Activated CD8-positive, alpha-beta memory T cell treated with anti-CD3 and anti-CD28 coated beads, Interleukin-2, amount 10 ng/mL, durations not matched to agents 7 days and 5 days (primary cell): ENCODE results near the gene METTL4. TPM values are rescaled to one million over a fixed set of nuclear protein-coding genes. Genes with fewer than 3 reads are reported as not detected.

Experiments
- ATAC-seq: fragments of 150-1000 bp; cut with Tn5 transposase; one replicate; pipeline ENCODE4 v1.10.0; 2021; ENCODE audit warnings: moderate library complexity
- CTCF ChIA-PET: fragments of 350-600 bp; sonication (Branson Sonifier 250); formaldehyde crosslinking; loops from one replicate; lab custom pipeline; 2021; ENCODE audit warnings: antibody characterized with exemption; lab: Charles Lee
- DNase-seq: peaks from one replicate; pipeline ENCODE4 v3.0.0-alpha.2; 2020
- H3K27ac Mint-ChIP-seq: one replicate; pipeline ENCODE4 v1.8.0; 2021; ENCODE audit warnings: mild to moderate bottlenecking, mixed read lengths
- H3K27me3 Mint-ChIP-seq: one replicate; pipeline ENCODE4 v1.8.0; 2021; ENCODE audit warnings: mixed read lengths
- H3K36me3 Mint-ChIP-seq: one replicate; pipeline ENCODE4 v1.8.0; 2021; ENCODE audit warnings: mild to moderate bottlenecking, mixed read lengths
- H3K4me1 Mint-ChIP-seq: one replicate; pipeline ENCODE4 v1.8.0; 2021; ENCODE audit warnings: mixed read lengths
- H3K4me3 Mint-ChIP-seq: one replicate; pipeline ENCODE4 v1.8.0; 2021; ENCODE audit warnings: mild to moderate bottlenecking, moderate library complexity, mixed read lengths
- H3K9me3 Mint-ChIP-seq: one replicate; pipeline ENCODE4 v1.8.0; 2022; ENCODE audit warnings: low read depth, mixed read lengths
- total RNA-seq, 2 experiments: library from RNA; stranded (reverse); gene quantifications; one replicate each; pipeline ENCODE4 v1.2.3, GENCODE V29; 2021

The METTL4 gene
- total RNA-seq, 2 experiments from 2014 or later = 20.9 to 25.3 TPM

DNA sequence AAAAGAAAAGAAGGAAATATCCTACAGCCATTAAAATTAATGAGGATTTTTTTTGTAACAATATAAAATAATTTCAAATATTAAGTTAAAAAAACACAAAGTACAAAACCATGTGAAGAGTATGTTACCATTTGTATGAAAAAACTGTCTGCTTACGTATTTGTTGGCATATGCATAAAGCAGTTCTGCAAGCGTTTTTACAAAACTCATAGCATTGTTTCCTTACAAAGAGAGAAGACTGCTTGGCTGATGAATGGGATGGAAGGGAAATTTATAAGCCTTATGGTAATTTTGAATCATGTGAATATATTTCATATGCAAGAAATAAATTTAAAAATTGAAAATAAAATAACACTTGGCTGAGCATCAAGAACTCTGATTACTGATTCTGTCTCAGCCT is 63.1 kb downstream of the METTL4 start:
- CTCF ChIA-PET = no interaction called here
- DNase-seq = no peak
- H3K27me3 Mint-ChIP-seq = no peaks in the 10 kb centered on the region
- no peaks in the 10 kb centered on the region for H3K9me3 Mint-ChIP-seq
- no peaks in the 10 kb centered on the region for H3K4me1 Mint-ChIP-seq
- no peak overlapping the region for H3K4me3 Mint-ChIP-seq
- ATAC-seq = no peak
- H3K36me3 Mint-ChIP-seq = no peaks in the 10 kb centered on the region
- no peak overlapping the region for H3K27ac Mint-ChIP-seq

DNA sequence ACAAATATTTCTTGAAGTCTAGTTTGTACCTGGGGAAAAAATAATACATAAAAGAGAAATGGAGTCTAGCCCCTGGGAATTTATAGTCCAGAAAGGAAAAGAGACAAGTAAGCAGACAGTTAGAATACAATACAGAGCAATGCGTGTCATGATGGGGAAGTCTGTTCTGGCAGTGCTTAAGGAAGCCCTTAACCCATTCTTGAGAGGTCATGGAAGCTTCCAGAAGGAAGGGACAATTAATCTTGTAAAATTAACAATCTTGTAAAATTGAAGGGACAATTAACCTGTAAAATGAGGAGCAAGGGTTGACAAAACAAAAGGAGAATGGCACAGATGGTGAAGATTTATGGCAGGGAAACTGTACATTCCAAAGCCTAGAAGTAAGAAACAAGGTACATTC is 66.7 kb downstream of the METTL4 start:
- no peak overlapping the region for H3K27ac Mint-ChIP-seq
- H3K27me3 Mint-ChIP-seq = no peaks in the 10 kb centered on the region
- H3K4me1 Mint-ChIP-seq = no peaks in the 10 kb centered on the region
- ATAC-seq (no peak), DNase-seq (no peak)
- no peaks in the 10 kb centered on the region for H3K36me3 Mint-ChIP-seq
- CTCF ChIA-PET = no interaction called here
- H3K4me3 Mint-ChIP-seq = no peak overlapping the region
- H3K9me3 Mint-ChIP-seq = no peaks in the 10 kb centered on the region

DNA sequence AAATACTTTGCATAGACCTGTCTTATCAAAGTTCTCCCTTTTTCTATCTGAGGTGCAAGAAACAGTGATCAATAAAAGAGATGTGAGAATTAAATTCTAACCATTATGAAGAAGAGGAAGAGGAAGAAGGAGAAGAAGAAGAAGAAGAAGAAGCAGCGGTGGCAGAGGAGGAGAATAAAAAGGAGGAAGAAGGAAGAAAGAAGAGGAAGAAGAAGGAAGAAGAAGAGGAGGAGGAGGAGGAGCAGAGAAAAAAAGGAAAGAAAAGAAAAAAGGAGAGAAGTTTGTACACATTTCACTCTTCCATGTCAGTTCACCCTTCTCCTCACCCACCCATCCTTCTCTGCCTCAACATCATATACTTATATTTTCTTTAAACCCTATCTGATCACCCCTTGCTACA is 68.4 kb downstream of the METTL4 start:
- Mint-ChIP-seq H3K27ac (no peak overlapping the region), H3K4me1 (no peaks in the 10 kb centered on the region), H3K9me3 (no peaks in the 10 kb centered on the region), H3K4me3 (no peak overlapping the region), H3K27me3 (no peaks in the 10 kb centered on the region), H3K36me3 (no peaks in the 10 kb centered on the region)
- ATAC-seq = no peak
- DNase-seq = no peak
- CTCF ChIA-PET = no interaction called here

DNA sequence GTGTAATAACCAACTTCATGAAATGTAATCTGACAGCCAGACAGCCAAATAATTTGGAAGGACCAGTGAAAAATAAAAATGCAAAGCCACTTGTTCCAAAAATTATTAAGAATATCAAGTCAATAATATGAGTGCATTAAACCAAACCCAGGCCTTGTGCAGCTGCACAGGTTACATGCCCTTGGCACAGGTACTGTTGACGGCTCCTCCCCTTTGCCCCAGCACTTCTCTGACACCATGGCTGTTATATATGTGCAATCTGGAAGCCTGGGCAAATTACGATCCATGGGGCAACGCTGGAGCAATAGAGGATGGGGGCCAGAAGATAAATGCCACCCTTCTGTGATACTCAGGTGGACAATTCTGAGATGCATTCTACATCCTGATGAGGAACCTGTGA is 68.9 kb downstream of the METTL4 start:
- Mint-ChIP-seq H3K27ac (no peak overlapping the region), H3K4me1 (no peaks in the 10 kb centered on the region), H3K36me3 (no peaks in the 10 kb centered on the region), H3K4me3 (no peak overlapping the region), H3K9me3 (no peaks in the 10 kb centered on the region), H3K27me3 (no peaks in the 10 kb centered on the region)
- no peak for DNase-seq
- CTCF ChIA-PET = no interaction called here
- ATAC-seq = no peak

DNA sequence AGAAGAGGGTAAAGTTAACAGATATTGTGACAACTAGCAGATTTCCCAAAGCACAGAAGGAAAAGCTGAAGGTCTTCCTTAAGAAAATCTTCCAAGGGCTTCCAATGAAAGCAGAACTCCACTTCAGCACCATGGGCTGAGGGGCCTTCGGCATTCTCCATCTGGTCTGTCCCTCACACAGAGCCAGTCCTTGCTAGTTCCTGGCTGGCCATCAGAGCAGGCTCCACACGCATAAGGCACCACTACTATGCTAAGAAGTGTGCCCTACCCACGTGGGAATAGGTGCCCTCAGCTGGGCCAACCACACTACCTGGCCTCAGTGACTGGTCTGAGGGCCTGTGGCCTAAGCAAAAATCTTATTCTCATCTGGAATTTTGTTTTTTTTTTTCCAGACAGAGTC is 73.5 kb downstream of the METTL4 start:
- H3K4me1 Mint-ChIP-seq = no peaks in the 10 kb centered on the region
- H3K27me3 Mint-ChIP-seq = no peaks in the 10 kb centered on the region
- no peak for DNase-seq
- no peaks in the 10 kb centered on the region for H3K36me3 Mint-ChIP-seq
- CTCF ChIA-PET = no interaction called here
- no peak for ATAC-seq
- H3K4me3 Mint-ChIP-seq = no peak overlapping the region
- no peak overlapping the region for H3K27ac Mint-ChIP-seq
- no peaks in the 10 kb centered on the region for H3K9me3 Mint-ChIP-seq

DNA sequence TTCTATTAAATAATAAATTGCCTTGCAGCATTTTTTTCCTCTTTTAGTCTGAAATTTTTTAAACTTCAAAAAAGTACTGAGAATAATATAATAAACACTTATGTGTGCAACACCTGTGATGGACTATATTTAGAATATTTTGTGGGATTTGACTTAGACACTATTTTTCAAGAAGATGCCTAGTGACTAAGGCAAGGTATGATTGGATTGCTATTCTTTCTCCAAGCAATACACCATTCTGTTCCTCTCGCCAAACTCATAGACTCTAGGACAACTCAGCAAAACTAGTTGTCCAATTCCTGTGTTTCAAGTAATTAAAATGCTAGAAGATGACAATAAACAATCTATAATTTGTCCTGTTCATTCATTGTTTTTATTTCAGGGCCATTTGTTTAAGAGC is 75.9 kb downstream of the METTL4 start:
- Mint-ChIP-seq H3K36me3 (no peaks in the 10 kb centered on the region), H3K4me1 (no peaks in the 10 kb centered on the region), H3K9me3 (no peaks in the 10 kb centered on the region), H3K4me3 (no peak overlapping the region), H3K27me3 (peaks cover 2% of the 10 kb centered on the region), H3K27ac (no peak overlapping the region)
- DNase-seq (no peak), ATAC-seq (no peak)
- CTCF ChIA-PET = no interaction called here

DNA sequence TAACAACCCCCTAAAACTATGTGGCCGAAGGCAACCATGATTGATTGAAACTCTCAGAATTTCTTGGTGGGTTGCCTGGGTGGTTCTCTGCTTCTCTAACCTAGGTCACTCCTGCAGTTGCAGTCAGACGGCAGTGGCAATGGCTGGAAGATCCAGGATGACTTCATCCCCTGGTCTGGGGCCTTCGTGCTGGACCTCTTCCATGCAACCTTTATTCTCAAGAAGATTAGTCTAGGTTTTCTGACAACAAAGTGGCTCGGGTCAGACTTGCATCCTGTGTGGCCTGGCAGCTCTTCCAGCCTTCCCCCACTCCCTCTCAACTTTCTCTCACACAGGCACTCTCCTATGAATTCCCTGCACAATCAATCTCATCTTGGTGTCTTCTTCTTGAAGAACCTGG is 76.4 kb downstream of the METTL4 start:
- H3K9me3 Mint-ChIP-seq = no peaks in the 10 kb centered on the region
- peaks cover 5% of the 10 kb centered on the region for H3K27me3 Mint-ChIP-seq
- no peak for DNase-seq
- ATAC-seq = no peak
- no peak overlapping the region for H3K4me3 Mint-ChIP-seq
- no peak overlapping the region for H3K27ac Mint-ChIP-seq
- no peaks in the 10 kb centered on the region for H3K36me3 Mint-ChIP-seq
- H3K4me1 Mint-ChIP-seq = no peaks in the 10 kb centered on the region
- CTCF ChIA-PET = no interaction called here

Other genes starting within 250 kb of the METTL4 start
- gene NDC80, start 52 bp upstream of the METTL4 start, total RNA-seq = 100 to 1,000 TPM in 1 of 2 experiments, 10 to 100 TPM in 1; 83.9 to 101 TPM
- 100 to 1,000 TPM; 129 to 174 TPM for gene SMCHD1, start 84.2 kb upstream of the METTL4 start, total RNA-seq